DND-41 (cell line): Measurements from ENCODE around the gene MMS22L.

ENCODE experiments used
- ATAC-seq: fragments of 200-7000 bp; cut with Tn5 transposase; 3 replicates; pipeline ENCODE4 v1.9.1; 2021; ENCODE audit warnings: low read depth; ENCODE audit not compliant: insufficient read depth
- DNase-seq: peaks from one replicate; pipeline ENCODE4 v3.0.0-alpha.2; 2020
- H2AFZ ChIP-seq: 2 replicates; pipeline ENCODE4 v1.6.0; 2012; ENCODE audit warnings: low read depth, low read length
- H3K27ac ChIP-seq: 2 replicates; pipeline ENCODE4 v1.5.1; 2012; ENCODE audit warnings: low read length, inconsistent platforms
- H3K27me3 ChIP-seq: fragments of 200-600 bp; sonication (generic); 2 replicates; pipeline ENCODE4 v1.6.0; 2012; ENCODE audit warnings: low read length, mild to moderate bottlenecking, inconsistent platforms; ENCODE audit not compliant: insufficient read depth, poor library complexity
- H3K36me3 ChIP-seq: 2 replicates; pipeline ENCODE4 v1.5.1; 2012; ENCODE audit warnings: low read length, inconsistent platforms; ENCODE audit not compliant: insufficient read depth
- H3K4me1 ChIP-seq: 2 replicates; pipeline ENCODE4 v1.5.1; 2012; ENCODE audit warnings: mild to moderate bottlenecking, low read length; ENCODE audit not compliant: insufficient read depth
- H3K4me2 ChIP-seq: 2 replicates; pipeline ENCODE4 v1.6.0; 2012; ENCODE audit warnings: mild to moderate bottlenecking, moderate library complexity, low read length, inconsistent platforms; ENCODE audit not compliant: insufficient read depth
- H3K4me3 ChIP-seq, 2 experiments: fragments of 200-600 bp in 1 of 2; shearing (Covaris generic) in 1 of 2; 2 replicates each; pipeline ENCODE4 v1.5.1; 2012 to 2016; ENCODE audit warnings: inconsistent platforms in 2 of 2, low read length in 2 of 2, mild to moderate bottlenecking in 2 of 2, low read depth in 1 of 2, moderate library complexity in 1 of 2
- H3K79me2 ChIP-seq: 2 replicates; pipeline ENCODE4 v1.6.0; 2012; ENCODE audit warnings: low read length, inconsistent platforms; ENCODE audit not compliant: insufficient read depth
- H3K9ac ChIP-seq: 2 replicates; pipeline ENCODE4 v1.6.0; 2012; ENCODE audit warnings: low read depth, mild to moderate bottlenecking, inconsistent platforms, low read length, moderate library complexity
- H3K9me3 ChIP-seq: 2 replicates; pipeline ENCODE4 v1.5.1; 2012; ENCODE audit warnings: low read length, moderate library complexity, mild to moderate bottlenecking, inconsistent platforms; ENCODE audit not compliant: insufficient read depth, severe bottlenecking
- H4K20me1 ChIP-seq: 2 replicates; pipeline ENCODE4 v1.6.0; 2012; ENCODE audit warnings: low read length; ENCODE audit not compliant: insufficient read depth
- CTCF ChIP-seq: IDR thresholded peaks from 2 replicates; pipeline ENCODE4 v1.5.1; 2012; ENCODE audit warnings: borderline replicate concordance, low read length, moderate library complexity, mild to moderate bottlenecking; ENCODE audit not compliant: poor library complexity, severe bottlenecking; ENCODE audit errors: extremely low read depth
- EZH2 ChIP-seq: IDR thresholded peaks from 3 replicates; pipeline ENCODE4 v1.6.1; 2012; ENCODE audit warnings: borderline replicate concordance, low read depth, mild to moderate bottlenecking, moderate library complexity, low read length, inconsistent platforms; ENCODE audit not compliant: severe bottlenecking

The MMS22L gene

GRCh38 chr6:97288188-97288587 lies 5.2 kb upstream of the MMS22L start:
- no peaks in the 10 kb centered on the region for H3K36me3 ChIP-seq
- H3K27ac ChIP-seq = no peak overlapping the region
- no peaks in the 10 kb centered on the region for H3K27me3 ChIP-seq
- H4K20me1 ChIP-seq = no peaks in the 10 kb centered on the region
- peaks cover 5% of the 10 kb centered on the region for H3K79me2 ChIP-seq
- ATAC-seq (no peak), DNase-seq (no peak)
- TF ChIP-seq EZH2 = no peak
- TF ChIP-seq CTCF = no peak
- no peak overlapping the region for H2AFZ ChIP-seq
- H3K4me1 ChIP-seq = peaks cover 11% of the 10 kb centered on the region
- no peak overlapping the region for H3K9ac ChIP-seq
- no peak overlapping the region for H3K4me2 ChIP-seq
- no peak overlapping the region for H3K4me3 ChIP-seq
- H3K9me3 ChIP-seq = peaks cover 5% of the 10 kb centered on the region

- Histone ChIP-seq H4K20me1 (peaks cover 3% of the 10 kb centered on the region; the same call in 1 of the 2 replicates), H3K27ac (peak overlapping the region; percentile 80), H3K4me2 (peak overlapping the region; percentile 81), H3K79me2 (peaks cover 61% of the 10 kb centered on the region), H3K9ac (peak overlapping the region; percentile 71), H2AFZ (peak overlapping the region; percentile 90), H3K4me3 (peak overlapping the region; percentile 52 to 65), H3K27me3 (no peaks in the 10 kb centered on the region), H3K9me3 (no peaks in the 10 kb centered on the region), H3K4me1 (peaks cover 54% of the 10 kb centered on the region), H3K36me3 (peaks cover 42% of the 10 kb centered on the region)
- peak; percentile 2; the same call in 2 of the 3 replicates for ATAC-seq
- DNase-seq = peak; percentile 17
- TF ChIP-seq CTCF (no peak), EZH2 (no peak)
Measured at GRCh38 chr6:97282238-97282725, 734 bp downstream of the MMS22L start.

GRCh38 chr6:97280766-97281165 lies 2.2 kb downstream of the MMS22L start:
- H3K4me2 ChIP-seq = peak overlapping the region; percentile 81
- peak overlapping the region; percentile 71 for H3K9ac ChIP-seq
- peaks cover 54% of the 10 kb centered on the region for H3K36me3 ChIP-seq
- no peak for ATAC-seq
- H2AFZ ChIP-seq = no peak overlapping the region
- peaks cover 7% of the 10 kb centered on the region for H4K20me1 ChIP-seq
- H3K27ac ChIP-seq = peak overlapping the region; percentile 45; the same call in 1 of the 2 replicates
- no peaks in the 10 kb centered on the region for H3K9me3 ChIP-seq
- TF ChIP-seq CTCF (no peak), EZH2 (no peak)
- H3K79me2 ChIP-seq = peaks cover 76% of the 10 kb centered on the region
- peaks cover 57% of the 10 kb centered on the region for H3K4me1 ChIP-seq
- no peaks in the 10 kb centered on the region for H3K27me3 ChIP-seq
- DNase-seq = no peak
- peak overlapping the region; percentile 52 to 65; a peak in 3 of 4 replicates for H3K4me3 ChIP-seq
